BJ (cell line): ENCODE measurements around the gene FAM170B. TPM values are rescaled to one million over a fixed set of nuclear protein-coding genes. Genes with fewer than 3 reads are reported as not detected.

Experiments
- CTCF ChIA-PET: fragments of 350-600 bp; formaldehyde crosslinking; extraction: SDS; loops from one replicate; lab custom pipeline; 2021; ENCODE audit warnings: antibody characterized with exemption, inconsistent platforms; lab: Yijun Ruan, JAX
- POLR2A ChIA-PET: fragments of 300-600 bp; sonication (Branson Sonifier 250); formaldehyde crosslinking; extraction: SDS; loops from one replicate; lab custom pipeline; 2021; ENCODE audit warnings: antibody characterized with exemption; lab: Charles Lee
- DNase-seq: peaks from one replicate; pipeline ENCODE4 v3.0.0-alpha.2; 2011; ENCODE audit warnings: low read depth
- H3K27me3 ChIP-seq: 2 replicates; pipeline ENCODE4 v1.6.0; 2011; ENCODE audit warnings: low read length; ENCODE audit not compliant: control insufficient read depth, insufficient read depth
- H3K36me3 ChIP-seq: 2 replicates; pipeline ENCODE4 v1.5.1; 2011; ENCODE audit warnings: low read length; ENCODE audit not compliant: control insufficient read depth, insufficient read depth
- H3K4me3 ChIP-seq: 2 replicates; pipeline ENCODE4 v1.5.1; 2011; ENCODE audit warnings: low read depth, mild to moderate bottlenecking, control low read depth, low read length
- CTCF ChIP-seq: IDR thresholded peaks from 2 replicates; pipeline ENCODE4 v1.5.1; 2011; ENCODE audit warnings: low read depth, mild to moderate bottlenecking, control low read depth, inconsistent platforms, low read length, moderate library complexity; ENCODE audit not compliant: insufficient read depth
- polyA plus RNA-seq: library from polyadenylated mRNA; depleted of rRNA; stranded (reverse); fragments of >200 nt; gene quantifications from 2 replicates; pipeline ENCODE4 v1.2.3, GENCODE V29; 2011

Gene FAM170B
- polyA plus RNA-seq, 1 experiment: not detected

- no peak for TF ChIP-seq CTCF
- ChIA-PET POLR2A (no interaction called here), CTCF (no interaction called here)
- Histone ChIP-seq H3K4me3 (no peak overlapping the region), H3K36me3 (no peaks in the 10 kb centered on the region; the same call in none of the 2 replicates), H3K27me3 (no peaks in the 10 kb centered on the region)
- no peak for DNase-seq
Measured at GRCh38 chr10:49107111-49107886, 26.5 kb downstream of the FAM170B start.

GRCh38 chr10:49106451-49106850, 27.4 kb downstream of the FAM170B start:
- no peak for DNase-seq
- no peak overlapping the region for H3K4me3 ChIP-seq
- H3K27me3 ChIP-seq: no peaks in the 10 kb centered on the region
- CTCF ChIA-PET: interaction anchor here (0.7 to 0.8 kb wide), 2 partner anchors 10 to 64 kb away, joined by 3 read pairs; no protein-coding TSS in a partner anchor
- no peaks in the 10 kb centered on the region; the same call in none of the 2 replicates for H3K36me3 ChIP-seq
- POLR2A ChIA-PET: no interaction called here
- no peak for TF ChIP-seq CTCF

GRCh38 chr10:49105076-49105475, 28.7 kb downstream of the FAM170B start:
- POLR2A ChIA-PET: no interaction called here
- CTCF ChIA-PET: no interaction called here
- Histone ChIP-seq H3K4me3 (no peak overlapping the region), H3K36me3 (no peaks in the 10 kb centered on the region), H3K27me3 (no peaks in the 10 kb centered on the region)
- no peak for TF ChIP-seq CTCF
- no peak for DNase-seq

GRCh38 chr10:49104323-49104722, 29.5 kb downstream of the FAM170B start:
- DNase-seq: no peak
- Histone ChIP-seq H3K4me3 (no peak overlapping the region), H3K27me3 (no peaks in the 10 kb centered on the region), H3K36me3 (no peaks in the 10 kb centered on the region)
- no peak for TF ChIP-seq CTCF
- CTCF ChIA-PET: interaction anchor here (0.7 to 1.2 kb wide), 2 partner anchors 14 to 448 kb away, joined by 3 to 5 read pairs; no protein-coding TSS in a partner anchor
- POLR2A ChIA-PET: no interaction called here

GRCh38 chr10:49103761-49104160, 30.1 kb downstream of the FAM170B start:
- POLR2A ChIA-PET: no interaction called here
- no peak for TF ChIP-seq CTCF
- DNase-seq: no peak

More at GRCh38 chr10:49103761-49104160, 30.1 kb downstream of the FAM170B start:
- CTCF ChIA-PET: interaction anchor here (0.7 to 1.2 kb wide), 2 partner anchors 13 to 448 kb away, joined by 3 to 5 read pairs; no protein-coding TSS in a partner anchor
- H3K36me3 ChIP-seq: no peaks in the 10 kb centered on the region
- H3K4me3 ChIP-seq: no peak overlapping the region
- no peaks in the 10 kb centered on the region for H3K27me3 ChIP-seq
